HuH-7.5 (cell line): Measurements from ENCODE around the gene STXBP4.

Experiments used
- DNase-seq: peaks from one replicate; pipeline ENCODE4 v3.0.0; 2011; ENCODE audit warnings: low spot score

STXBP4 gene

DNA sequence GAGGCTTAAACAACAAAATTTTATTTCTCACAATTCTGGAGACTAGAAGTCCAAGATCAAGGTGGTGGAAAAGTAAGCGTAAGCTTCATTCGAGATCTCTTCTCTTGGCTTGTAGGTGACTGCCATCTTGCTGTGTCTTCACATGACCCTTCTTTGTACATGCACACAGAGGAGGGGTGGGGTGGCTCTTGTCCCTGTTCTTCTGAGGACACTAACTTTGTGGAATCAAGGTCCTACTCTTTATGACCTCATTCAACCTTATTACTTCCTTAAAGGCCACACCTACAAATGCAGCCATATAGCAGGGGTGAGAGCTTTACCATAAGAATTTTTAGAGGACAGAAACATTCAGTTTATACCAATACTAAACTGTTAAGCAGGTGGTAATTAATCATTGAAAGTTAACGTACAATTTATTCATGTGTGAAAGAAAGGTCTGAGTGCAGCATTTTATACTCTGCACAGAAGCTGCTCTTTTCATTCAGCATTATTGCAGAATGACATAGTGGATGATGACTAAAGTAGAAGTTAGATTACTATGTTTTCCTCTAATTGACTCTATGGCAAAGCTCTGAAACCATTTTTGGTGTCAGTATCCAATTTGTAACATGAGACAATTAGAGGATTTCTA is 156.3 kb downstream of the STXBP4 start:
- DNase-seq = no peak

GRCh38 chr17:55133583-55133982 is 165.0 kb downstream of the STXBP4 start:
- DNase-seq = no peak

DNA sequence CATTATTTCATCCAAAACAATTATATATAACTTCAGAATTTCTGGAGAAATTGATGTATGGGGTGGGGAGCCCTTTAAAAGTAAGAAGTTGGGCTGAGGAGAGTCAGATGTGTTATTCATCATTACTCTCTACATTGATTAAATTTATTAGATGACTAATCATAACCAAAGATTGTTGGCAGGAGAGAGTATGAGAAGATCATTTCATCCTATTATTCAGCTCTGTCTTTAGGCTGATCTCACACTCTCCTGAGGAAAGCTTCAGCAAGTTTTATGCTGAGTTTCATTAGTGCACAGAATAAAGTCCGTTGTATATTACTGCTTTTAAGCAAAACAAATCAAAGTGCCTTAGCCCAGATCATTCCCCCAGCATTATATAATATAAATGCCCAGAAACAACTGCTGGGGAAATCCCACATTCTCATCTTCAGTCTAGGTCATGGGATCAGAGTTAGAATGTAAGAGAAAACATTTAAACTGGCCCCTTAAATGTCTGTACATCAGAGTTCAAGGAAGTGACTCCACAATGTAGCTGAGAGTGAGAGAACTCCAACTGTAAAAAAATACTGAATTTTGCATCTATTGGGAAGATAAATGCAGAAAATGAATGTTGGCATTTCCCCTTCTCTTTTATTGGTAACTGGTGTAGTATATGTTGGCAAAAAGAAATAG is 166.1 kb downstream of the STXBP4 start:
- no peak for DNase-seq

GRCh38 chr17:55140809-55141208 is 172.2 kb downstream of the STXBP4 start:
- DNase-seq = no peak

- DNase-seq = no peak
Measured at GRCh38 chr17:55144518-55144917, 176.0 kb downstream of the STXBP4 start.

DNA sequence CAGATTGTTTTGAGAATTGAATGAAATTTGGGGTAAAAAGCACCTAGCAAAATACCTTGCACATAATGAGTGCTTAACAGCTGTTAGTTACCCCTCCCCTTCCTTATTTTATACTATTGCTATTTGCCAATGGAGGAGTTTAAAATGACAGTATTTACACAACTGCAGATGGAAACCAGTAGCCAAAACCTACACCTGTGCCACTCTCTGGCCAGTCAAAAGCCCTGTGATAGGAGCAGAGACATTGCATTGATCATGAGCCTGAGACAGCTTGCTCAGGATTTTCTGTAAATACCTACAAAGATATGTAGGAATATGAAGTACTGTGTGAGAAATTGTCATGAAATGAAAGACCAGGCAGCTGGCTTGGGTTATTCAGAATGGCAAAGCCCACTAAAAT is 180.9 kb downstream of the STXBP4 start:
- DNase-seq = no peak

GRCh38 chr17:55152236-55152635 is 183.7 kb downstream of the STXBP4 start:
- no peak for DNase-seq

DNA sequence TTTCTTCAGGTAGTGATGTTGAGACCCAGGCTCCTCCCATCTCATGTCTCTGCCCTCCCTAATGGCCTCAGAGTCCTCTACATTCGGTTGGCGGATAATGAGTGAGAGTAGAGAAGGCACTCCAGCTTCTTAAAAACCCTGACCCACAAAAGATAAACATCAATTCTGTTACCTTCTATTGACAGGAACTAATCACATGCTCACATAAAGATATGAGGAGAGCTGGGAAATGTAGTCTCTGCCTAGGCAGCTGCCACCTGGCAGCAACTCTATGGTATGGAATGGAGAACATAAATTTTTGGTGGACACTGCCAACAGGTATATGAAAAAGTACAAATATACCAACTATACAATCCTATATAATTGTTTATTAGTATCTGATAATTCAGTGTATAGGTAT is 185.5 kb downstream of the STXBP4 start:
- DNase-seq = no peak

- DNase-seq = no peak
Measured at GRCh38 chr17:55155856-55156560, 187.4 kb downstream of the STXBP4 start.

- no peak for DNase-seq
Measured at GRCh38 chr17:55157165-55157564, 188.6 kb downstream of the STXBP4 start.

- DNase-seq = no peak
Measured at GRCh38 chr17:55158439-55158838, 189.9 kb downstream of the STXBP4 start.

GRCh38 chr17:55159251-55159650 is 190.7 kb downstream of the STXBP4 start:
- no peak for DNase-seq

DNA sequence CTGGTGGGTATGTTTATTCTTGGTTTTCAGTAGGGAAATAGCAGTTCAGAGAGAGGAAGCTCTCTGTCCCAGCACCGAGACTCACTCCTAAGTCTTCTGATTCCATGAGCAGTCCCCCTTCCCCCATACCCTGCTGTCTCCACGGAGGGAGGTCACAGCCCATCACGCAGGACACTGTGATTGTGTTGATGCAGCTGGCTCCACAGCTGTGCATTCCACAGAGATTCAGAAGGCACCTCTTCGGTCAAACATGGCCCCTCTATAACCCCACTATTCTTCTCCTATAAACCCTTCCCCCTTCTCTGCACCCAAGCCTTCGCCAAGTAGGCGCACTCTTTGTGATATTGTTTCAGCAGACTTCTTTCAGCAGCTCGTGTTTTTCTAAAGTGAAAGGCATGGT is 191.9 kb downstream of the STXBP4 start:
- DNase-seq = no peak

GRCh38 chr17:55161935-55162555 is 193.5 kb downstream of the STXBP4 start:
- DNase-seq = no peak

DNA sequence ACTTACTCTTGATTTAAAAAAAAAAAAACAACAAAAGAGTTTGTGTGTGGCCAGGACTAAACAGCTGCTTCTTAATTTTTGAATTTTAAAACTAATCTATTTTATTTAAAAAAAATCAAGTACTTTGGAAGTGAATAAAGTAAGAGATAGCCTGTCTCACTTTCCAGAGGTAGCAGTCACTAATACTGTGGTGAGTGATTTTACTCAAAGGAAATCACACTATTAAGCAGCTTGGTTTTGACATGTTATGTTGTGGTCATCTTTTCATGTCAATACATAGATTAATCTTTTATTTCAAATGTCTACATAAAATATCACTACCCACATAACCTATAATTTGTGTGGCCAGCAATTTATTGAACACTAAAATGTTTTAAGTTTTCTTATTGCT is 194.0 kb downstream of the STXBP4 start:
- no peak for DNase-seq

GRCh38 chr17:55163408-55163807 is 194.8 kb downstream of the STXBP4 start:
- DNase-seq = no peak

DNA sequence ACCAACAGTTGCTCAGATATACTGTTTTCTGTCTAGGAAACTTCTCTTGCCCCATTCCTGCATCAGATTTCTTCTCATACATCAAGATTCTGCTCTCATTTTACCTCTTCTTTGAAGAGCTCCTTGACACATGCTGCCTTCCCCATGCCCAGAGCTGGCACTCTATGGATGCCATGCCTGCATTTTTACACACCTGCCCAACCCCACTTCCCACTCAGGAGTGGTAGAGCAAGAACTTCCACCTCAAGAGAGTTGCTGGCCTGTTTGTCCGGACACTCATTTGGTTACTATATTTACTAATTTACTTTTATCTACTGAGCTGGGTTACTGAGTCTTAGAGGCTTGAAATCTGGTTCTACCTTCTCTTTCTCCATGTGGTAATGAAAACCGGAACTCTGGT is 197.9 kb downstream of the STXBP4 start:
- DNase-seq = no peak

- no peak for DNase-seq
Measured at GRCh38 chr17:55167024-55167725, 198.6 kb downstream of the STXBP4 start.

DNA sequence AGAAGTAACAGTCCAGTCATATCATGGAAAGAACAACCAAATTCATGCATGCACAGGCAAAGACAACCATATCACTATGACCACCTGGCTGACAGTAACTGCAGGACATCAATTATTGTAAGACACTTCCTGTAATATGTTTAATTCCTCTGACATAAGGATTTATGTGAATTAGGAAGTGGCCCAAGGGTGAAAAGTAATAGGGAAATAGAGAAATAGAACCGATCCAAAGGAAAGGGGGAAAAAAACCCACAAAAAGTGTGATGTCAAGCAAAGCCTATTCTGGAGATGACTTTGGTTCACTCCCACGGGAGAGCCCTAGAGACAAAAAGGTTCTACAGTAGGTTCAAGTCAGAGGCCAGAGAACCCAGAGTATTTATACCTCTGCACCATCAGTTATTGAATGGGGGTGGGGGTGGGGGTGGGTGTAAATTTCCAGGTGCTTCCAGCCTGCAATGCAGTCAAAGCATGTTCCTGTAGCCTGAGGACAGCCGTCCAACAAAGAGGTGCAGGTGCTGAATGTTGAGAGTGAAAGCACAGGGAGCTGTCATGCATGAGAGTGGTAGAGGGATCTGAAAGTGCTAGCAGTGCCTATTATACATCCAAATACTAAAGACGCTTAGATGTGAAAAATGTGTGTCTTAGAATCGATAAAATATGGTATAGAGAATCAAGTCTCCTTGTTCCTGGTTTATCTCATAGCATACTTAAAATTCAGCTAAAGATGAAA is 200.6 kb downstream of the STXBP4 start:
- no peak for DNase-seq

DNA sequence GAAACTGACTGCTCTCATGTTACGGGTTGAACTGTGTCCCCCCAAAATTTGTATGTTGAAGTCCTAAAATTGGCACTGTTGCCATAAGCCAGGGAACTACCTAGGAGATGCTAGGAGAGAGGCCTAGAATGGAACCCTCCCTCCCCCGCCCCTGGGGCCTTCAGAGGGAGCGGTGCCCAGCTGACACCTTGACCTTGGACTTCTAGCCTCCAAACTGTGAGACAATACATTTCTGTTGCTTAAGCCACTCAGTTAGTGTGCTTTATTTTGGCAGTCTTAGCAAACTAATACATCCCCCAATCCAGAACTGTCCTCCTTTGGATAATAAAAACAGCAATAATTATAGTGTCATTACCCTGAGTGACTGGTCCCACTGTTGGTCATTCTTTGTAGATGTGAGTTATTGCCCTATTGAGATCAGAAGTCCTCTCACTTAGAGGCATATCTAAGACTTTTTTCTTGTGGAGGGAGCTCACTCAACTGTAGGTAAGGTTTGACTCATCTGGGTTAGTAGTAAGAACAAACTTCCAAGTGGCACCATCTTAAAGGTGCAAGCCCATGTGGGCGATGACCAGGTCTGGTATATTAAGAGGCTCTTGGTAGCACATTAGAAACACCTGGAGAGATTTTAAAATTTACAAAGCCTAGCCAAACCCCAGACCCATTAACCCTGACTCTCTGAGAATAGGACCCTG is 203.2 kb downstream of the STXBP4 start:
- DNase-seq = no peak

DNA sequence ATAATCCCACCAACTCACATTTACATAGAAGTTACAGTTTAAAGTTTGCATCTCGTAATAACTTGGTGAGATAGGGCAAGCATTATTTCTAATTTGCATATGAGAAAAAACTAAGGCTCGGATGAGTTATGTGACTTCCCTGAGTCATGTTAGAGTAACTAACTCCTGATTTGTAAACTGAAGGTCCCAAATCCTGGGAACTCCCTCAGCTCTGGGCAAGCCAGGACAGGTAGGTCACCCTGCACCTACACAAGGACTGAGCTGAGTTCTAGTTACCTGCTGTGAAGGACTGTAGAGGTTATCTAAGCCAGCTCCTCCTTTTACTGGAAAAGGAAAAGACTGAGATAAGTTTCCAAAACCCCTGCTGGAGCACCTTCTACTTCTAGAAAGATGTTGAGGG is 204.0 kb downstream of the STXBP4 start:
- DNase-seq = no peak
